HUES64 (cell line): ENCODE data around the gene UTP4.
"Not testable (repeated sequence)": the region's sequence is repeated elsewhere in the genome, so short reads cannot be mapped to it uniquely, and the experiment has no call there.

Experiments used
- H3K27ac ChIP-seq: 2 replicates; pipeline ENCODE4 v1.7.0; 2013; ENCODE audit warnings: low read depth, low read length, inconsistent platforms
- H3K27me3 ChIP-seq: 2 replicates; pipeline ENCODE4 v1.6.1; 2013; ENCODE audit warnings: mild to moderate bottlenecking, low read length; ENCODE audit not compliant: insufficient read depth
- H3K36me3 ChIP-seq: 2 replicates; pipeline ENCODE4 v1.6.1; 2013; ENCODE audit warnings: mild to moderate bottlenecking, low read length; ENCODE audit not compliant: insufficient read depth
- H3K4me1 ChIP-seq: 2 replicates; pipeline ENCODE4 v1.6.1; 2013; ENCODE audit warnings: mild to moderate bottlenecking, low read length, moderate library complexity; ENCODE audit not compliant: insufficient read depth
- H3K4me3 ChIP-seq: 2 replicates; pipeline ENCODE4 v1.5.1; 2013; ENCODE audit warnings: mild to moderate bottlenecking, low read length, moderate library complexity
- H3K9ac ChIP-seq: 2 replicates; pipeline ENCODE4 v1.6.1; 2013; ENCODE audit warnings: mild to moderate bottlenecking, low read depth, low read length
- H3K9me3 ChIP-seq: 2 replicates; pipeline ENCODE4 v1.6.1; 2013; ENCODE audit warnings: low read depth, low read length; ENCODE audit not compliant: insufficient read depth
- WGBS: fragments of 150-250, 120-280 bp; methylation state at CpG from one replicate; pipeline ENCODE4 v1.1.7; 2013; ENCODE audit warnings: missing lambda C conversion rate; 5-methylcytosine and 5-hydroxymethylcytosine counted together

The UTP4 gene

DNA sequence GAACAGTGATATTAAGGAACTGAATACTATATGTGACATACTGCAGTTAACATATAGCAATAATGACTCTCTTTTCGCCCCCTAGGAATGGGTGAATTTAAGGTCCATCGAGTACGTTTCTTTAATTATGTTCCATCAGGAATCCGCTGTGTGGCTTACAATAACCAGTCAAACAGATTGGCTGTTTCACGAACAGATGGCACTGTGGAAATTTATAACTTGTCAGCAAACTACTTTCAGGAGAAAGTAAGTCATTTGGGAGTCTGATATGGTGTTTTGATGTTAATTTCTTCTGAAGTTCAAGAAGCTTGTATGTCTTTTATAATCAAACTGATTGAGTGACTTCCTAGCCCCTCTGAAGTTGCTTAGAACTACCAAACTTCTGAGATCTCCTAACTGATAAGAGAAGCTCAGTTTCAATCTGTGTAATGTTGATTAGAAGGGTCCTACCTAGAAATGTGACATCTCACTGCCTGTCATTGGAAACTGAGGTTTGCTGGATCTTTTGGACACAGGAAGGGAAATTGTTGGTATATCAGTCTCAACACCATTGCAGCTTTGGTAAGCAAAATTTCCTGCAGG, 1.0 kb downstream of the UTP4 start:
- whole genome bisulfite sequencing, result 52% methylated on average over 5 of the region's 5 CpGs

DNA sequence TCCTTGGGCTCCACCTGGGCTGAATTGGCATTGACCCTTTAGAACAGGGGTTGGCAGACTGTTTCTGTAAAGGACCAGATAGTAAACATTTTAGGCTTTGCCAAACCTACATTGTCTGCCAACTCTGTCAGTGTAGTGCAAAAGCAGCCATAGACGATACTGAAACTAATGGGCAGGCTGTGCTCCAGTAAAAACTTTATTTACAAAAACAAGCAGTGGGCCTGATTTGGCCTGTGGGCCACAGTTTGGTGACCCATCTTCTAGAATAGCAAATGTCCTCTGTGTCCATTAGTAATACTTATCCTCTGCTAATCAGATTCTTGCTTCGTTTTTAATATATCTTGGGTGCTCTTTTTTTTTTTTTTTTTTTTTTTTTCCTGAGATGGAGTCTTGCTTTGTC, 6.2 kb downstream of the UTP4 start:
- no peak overlapping the region for H3K4me3 ChIP-seq
- H3K27me3 ChIP-seq, result no peaks in the 10 kb centered on the region
- H3K9me3 ChIP-seq, result no peaks in the 10 kb centered on the region
- H3K4me1 ChIP-seq, result peaks cover 3% of the 10 kb centered on the region; the same call in 1 of the 2 replicates
- no peak overlapping the region for H3K9ac ChIP-seq
- 99% methylated on average over 2 of the region's 2 CpGs for WGBS
- H3K36me3 ChIP-seq, result peaks cover 90% of the 10 kb centered on the region
- no peak overlapping the region for H3K27ac ChIP-seq

More for the DNA sequence above, 1.0 kb downstream of the UTP4 start:
- Histone ChIP-seq H3K4me3 (peak overlapping the region; percentile 93), H3K9me3 (no peaks in the 10 kb centered on the region), H3K4me1 (peaks cover 22% of the 10 kb centered on the region), H3K27ac (no peak overlapping the region), H3K9ac (peak overlapping the region; percentile 85), H3K36me3 (peaks cover 53% of the 10 kb centered on the region), H3K27me3 (no peaks in the 10 kb centered on the region)

DNA sequence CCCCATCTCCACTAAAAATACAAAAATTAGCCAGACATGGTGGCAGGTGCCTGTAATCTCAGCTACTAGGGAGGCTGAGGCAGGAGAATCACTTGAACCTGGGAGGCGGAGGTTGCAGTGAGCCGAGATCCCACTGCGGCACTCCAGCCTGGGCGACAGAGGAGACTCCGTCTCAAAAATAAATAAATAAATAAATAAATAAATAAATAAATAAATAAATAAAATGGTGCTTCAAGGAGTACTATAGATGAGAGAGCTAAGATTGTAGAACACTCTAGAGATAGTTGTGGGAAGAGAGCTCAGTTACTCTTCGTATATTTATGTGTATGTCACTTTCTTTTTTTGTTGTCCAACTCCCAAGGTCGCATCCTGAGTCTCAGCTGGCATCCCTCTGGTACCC, 7.0 kb downstream of the UTP4 start:
- peaks cover 90% of the 10 kb centered on the region for H3K36me3 ChIP-seq
- H3K4me1 ChIP-seq, H3K9me3 ChIP-seq, H3K27ac ChIP-seq, H3K9ac ChIP-seq, H3K4me3 ChIP-seq, H3K27me3 ChIP-seq: not testable (repeated sequence)
- 93% methylated on average over 4 of the region's 7 CpGs for WGBS

DNA sequence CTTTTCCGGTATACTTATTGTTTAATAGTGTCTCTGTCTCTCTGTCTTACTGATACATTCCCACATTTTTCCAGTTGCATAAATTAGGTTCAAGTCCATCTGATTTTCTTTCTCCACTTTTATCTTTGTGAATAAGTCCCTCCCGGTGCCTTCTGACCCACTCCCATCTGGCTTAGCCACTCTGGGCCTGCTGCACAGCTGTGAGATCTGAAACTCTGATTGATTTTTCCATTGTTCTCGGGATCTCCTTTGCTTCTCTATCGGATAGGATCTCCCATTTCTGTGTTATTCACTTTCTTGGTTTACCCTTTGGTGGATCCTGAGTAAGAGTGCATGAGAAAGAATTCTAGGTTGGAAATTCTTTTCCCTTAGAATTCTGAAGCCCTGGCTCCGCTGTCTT, 8.6 kb downstream of the UTP4 start:
- H3K4me3 ChIP-seq, result no peak overlapping the region
- WGBS, result 98% methylated on average over 5 of the region's 5 CpGs
- H3K9ac ChIP-seq, result no peak overlapping the region
- H3K36me3 ChIP-seq, result peaks cover 97% of the 10 kb centered on the region
- no peaks in the 10 kb centered on the region for H3K27me3 ChIP-seq
- H3K4me1 ChIP-seq, result no peaks in the 10 kb centered on the region
- no peaks in the 10 kb centered on the region for H3K9me3 ChIP-seq
- H3K27ac ChIP-seq, result no peak overlapping the region

DNA sequence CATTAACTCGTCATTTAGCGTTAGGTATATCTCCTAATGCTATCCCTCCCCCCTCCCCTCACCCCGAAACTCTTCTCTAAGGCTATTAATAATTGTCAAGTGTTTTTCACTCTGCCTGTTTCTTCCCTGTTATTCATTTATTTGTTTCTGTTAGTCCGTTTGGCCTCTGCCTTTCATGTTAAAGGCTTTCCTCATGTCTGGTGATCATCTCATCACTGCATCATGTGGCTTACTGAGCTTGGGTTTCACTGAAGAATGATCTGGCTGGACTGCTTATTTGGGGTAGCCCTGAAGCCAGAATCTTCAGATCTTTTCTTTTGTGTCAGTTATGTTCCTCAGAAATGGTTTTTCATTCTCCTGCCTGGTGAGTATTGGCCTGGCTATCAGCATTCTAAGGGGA, 9.5 kb downstream of the UTP4 start:
- Histone ChIP-seq H3K9ac (no peak overlapping the region), H3K4me1 (no peaks in the 10 kb centered on the region), H3K27me3 (no peaks in the 10 kb centered on the region), H3K36me3 (peaks cover 93% of the 10 kb centered on the region), H3K27ac (no peak overlapping the region), H3K9me3 (no peaks in the 10 kb centered on the region), H3K4me3 (no peak overlapping the region)
- 95% methylated on average over 2 of the region's 4 CpGs for WGBS

DNA sequence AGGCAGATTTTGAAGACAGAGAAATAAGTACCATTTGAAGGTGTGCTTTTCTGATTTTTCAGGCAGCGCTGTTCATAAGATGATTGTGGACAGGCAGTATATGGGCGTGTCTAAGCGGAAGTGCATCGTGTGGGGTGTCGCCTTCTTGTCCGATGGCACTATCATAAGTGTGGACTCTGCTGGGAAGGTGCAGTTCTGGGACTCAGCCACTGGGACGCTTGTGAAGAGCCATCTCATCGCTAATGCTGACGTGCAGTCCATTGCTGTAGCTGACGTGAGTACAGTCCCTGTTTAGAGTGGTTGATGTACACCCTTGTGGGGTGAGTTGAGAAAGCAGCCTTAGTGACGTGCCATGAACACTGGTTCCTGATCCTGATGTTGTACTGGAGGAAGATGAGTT, 10.7 kb downstream of the UTP4 start:
- no peak overlapping the region for H3K27ac ChIP-seq
- no peak overlapping the region for H3K9ac ChIP-seq
- H3K4me1 ChIP-seq, result no peaks in the 10 kb centered on the region
- peaks cover 90% of the 10 kb centered on the region for H3K36me3 ChIP-seq
- no peaks in the 10 kb centered on the region for H3K27me3 ChIP-seq
- no peak overlapping the region for H3K4me3 ChIP-seq
- WGBS, result 96% methylated on average over 11 of the region's 11 CpGs
- no peaks in the 10 kb centered on the region for H3K9me3 ChIP-seq

DNA sequence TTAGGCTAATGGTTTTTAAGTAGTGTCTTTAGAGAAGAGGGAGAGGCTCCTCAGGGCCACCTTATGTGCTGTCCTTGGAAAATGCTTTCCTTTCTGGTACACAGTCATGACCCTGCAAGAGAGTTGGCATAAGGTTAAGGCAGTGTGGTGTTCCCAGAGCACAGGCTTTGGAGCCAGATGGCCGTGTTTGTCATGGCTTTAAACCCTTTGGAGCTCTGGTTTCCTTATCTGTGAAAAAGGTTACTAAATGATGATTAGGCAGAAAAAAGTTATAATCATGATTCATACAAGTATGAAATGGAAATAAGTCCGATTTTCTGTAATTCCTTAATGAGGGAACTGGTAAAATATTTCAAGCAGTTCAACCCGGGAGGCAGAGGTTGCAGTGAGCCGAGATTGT, 13.2 kb downstream of the UTP4 start:
- peaks cover 86% of the 10 kb centered on the region for H3K36me3 ChIP-seq

DNA sequence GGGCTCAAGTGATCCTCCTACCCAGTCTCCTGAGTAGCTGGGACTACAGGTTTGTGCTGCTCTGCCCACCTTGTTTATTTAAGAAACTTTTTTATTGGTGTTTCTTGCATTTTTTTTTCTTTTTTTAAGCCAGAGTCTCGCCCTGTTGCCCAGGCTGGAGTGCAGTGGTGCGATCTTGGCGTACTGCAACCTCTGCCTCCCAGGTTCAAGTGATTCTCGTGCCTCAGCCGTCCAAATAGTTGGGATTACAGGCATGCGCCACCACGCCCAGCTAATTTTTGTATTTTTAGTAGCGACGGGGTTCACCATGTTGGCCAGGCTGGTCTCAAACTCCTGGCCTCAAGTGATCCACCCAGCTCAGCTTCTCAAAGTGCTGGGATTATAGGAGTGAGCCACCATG, 17.2 kb downstream of the UTP4 start:
- not testable (repeated sequence) for H3K4me3 ChIP-seq, H3K27me3 ChIP-seq, H3K27ac ChIP-seq, H3K9me3 ChIP-seq, H3K9ac ChIP-seq, H3K4me1 ChIP-seq
- WGBS, result 94% methylated on average over 9 of the region's 9 CpGs
- H3K36me3 ChIP-seq, result peaks cover 86% of the 10 kb centered on the region

More for the DNA sequence above, 13.2 kb downstream of the UTP4 start:
- Histone ChIP-seq H3K27me3 (no peaks in the 10 kb centered on the region), H3K4me1 (no peaks in the 10 kb centered on the region), H3K4me3 (no peak overlapping the region), H3K27ac (no peak overlapping the region), H3K9me3 (no peaks in the 10 kb centered on the region), H3K9ac (no peak overlapping the region)
- 94% methylated on average over 4 of the region's 4 CpGs for WGBS

DNA sequence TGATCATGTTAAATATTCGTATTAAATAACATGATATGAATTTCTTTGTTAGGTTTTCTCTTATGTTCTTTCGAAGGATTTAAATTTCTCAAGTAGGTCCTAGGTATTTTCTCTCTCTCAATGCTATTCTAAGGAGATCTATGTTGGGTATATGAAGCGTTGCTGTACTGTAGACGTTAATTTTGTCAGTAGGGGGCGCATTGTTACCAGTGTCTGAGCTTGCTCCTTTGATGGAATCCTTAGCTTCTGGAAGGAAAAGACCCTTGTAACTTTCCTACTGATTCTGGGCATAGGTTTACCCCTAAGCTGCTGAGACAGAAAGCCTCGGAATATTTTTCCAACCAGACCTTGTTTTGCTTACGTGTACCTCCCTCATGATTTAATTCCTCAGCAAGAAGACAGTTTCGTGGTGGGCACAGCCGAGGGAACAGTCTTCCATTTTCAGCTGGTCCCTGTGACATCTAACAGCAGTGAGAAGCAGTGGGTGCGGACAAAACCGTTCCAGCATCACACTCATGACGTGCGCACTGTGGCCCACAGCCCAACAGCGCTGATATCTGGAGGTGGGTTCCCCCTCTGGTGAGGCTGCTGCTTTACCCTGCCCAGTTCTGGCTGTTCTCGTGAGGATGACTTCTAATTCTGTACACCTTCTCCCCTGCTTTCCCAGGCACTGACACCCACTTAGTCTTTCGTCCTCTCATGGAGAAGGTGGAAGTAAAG, 17.9 kb downstream of the UTP4 start:
- no peaks in the 10 kb centered on the region for H3K4me1 ChIP-seq
- H3K27me3 ChIP-seq, result no peaks in the 10 kb centered on the region
- 81% methylated on average over 14 of the region's 16 CpGs for whole genome bisulfite sequencing
- H3K4me3 ChIP-seq, result no peak overlapping the region
- H3K9me3 ChIP-seq, result no peaks in the 10 kb centered on the region
- H3K9ac ChIP-seq, result no peak overlapping the region
- H3K27ac ChIP-seq, result no peak overlapping the region
- H3K36me3 ChIP-seq, result peaks cover 84% of the 10 kb centered on the region

DNA sequence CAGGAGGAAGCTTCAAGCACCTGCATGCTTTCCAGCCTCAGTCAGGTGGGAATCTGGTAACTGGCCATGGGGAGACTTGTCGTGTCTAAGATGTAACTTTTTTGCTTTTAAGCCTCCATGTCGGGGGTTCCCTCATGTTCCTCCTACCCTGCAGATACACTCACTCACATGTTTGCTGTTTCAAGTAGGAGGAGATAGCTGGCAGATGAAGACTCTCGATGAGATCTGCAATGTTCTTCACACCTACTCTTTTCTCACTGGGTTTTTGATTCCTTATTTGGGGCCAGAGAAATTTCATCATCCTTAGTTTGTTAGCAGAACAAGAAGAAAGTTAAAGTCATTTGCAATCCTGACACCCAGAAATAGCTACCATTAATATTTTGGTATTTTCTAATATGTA, 24.7 kb downstream of the UTP4 start:
- WGBS, result 93% methylated on average over 3 of the region's 3 CpGs
- Histone ChIP-seq H3K36me3 (peaks cover 93% of the 10 kb centered on the region), H3K9me3 (no peaks in the 10 kb centered on the region), H3K4me3 (no peak overlapping the region), H3K27ac (no peak overlapping the region), H3K27me3 (no peaks in the 10 kb centered on the region), H3K9ac (no peak overlapping the region), H3K4me1 (no peaks in the 10 kb centered on the region)

DNA sequence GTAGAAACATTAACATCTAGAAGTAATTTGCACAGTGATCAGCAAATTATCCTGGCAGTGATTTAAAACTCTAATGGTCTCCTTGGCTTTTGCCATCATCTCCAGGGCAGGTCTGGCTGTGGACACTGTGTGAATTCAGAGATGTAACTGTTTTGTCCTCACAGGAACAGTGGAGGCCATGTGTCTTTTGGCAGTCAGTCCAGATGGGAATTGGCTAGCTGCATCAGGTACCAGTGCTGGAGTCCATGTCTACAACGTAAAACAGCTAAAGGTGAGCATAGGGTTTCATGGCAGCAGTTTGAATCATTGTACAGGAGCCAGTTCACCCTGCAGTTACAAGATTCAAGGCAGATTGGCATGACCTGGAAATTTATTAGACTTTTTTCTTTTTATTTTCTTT, 27.7 kb downstream of the UTP4 start:
- Histone ChIP-seq H3K27ac (no peak overlapping the region), H3K36me3 (peaks cover 92% of the 10 kb centered on the region), H3K9me3 (no peaks in the 10 kb centered on the region), H3K4me1 (no peaks in the 10 kb centered on the region), H3K27me3 (no peaks in the 10 kb centered on the region), H3K4me3 (no peak overlapping the region), H3K9ac (no peak overlapping the region)
- WGBS, result 95% methylated on average over 1 of the region's 1 CpG
